ENCODE data around the gene WNK2.

Gene WNK2

GRCh38 chr9:93256878-93257807 is 73.2 kb downstream of the WNK2 start:
- DNase-seq: no peak

- DNase-seq: no peak
Measured at GRCh38 chr9:93257808-93258331, 73.9 kb downstream of the WNK2 start.

- DNase-seq: no peak
Measured at GRCh38 chr9:93258419-93258817, 74.5 kb downstream of the WNK2 start.

GRCh38 chr9:93258818-93259489 is 75.0 kb downstream of the WNK2 start:
- no peak for DNase-seq

GRCh38 chr9:93259490-93260262 is 75.7 kb downstream of the WNK2 start:
- no peak for DNase-seq

GRCh38 chr9:93260263-93261066 is 76.5 kb downstream of the WNK2 start:
- no peak for DNase-seq

- DNase-seq: no peak
Measured at GRCh38 chr9:93261281-93261680, 77.3 kb downstream of the WNK2 start.

- no peak for DNase-seq
Measured at GRCh38 chr9:93261735-93262523, 78.0 kb downstream of the WNK2 start.

GRCh38 chr9:93262537-93263310 is 78.8 kb downstream of the WNK2 start:
- DNase-seq: no peak

- DNase-seq: no peak
Measured at GRCh38 chr9:93263334-93264229, 79.6 kb downstream of the WNK2 start.

- DNase-seq: no peak
Measured at GRCh38 chr9:93264338-93265125, 80.6 kb downstream of the WNK2 start.

- no peak for DNase-seq
Measured at GRCh38 chr9:93265301-93265971, 81.5 kb downstream of the WNK2 start.

- no peak for DNase-seq
Measured at GRCh38 chr9:93265972-93266371, 82.0 kb downstream of the WNK2 start.

GRCh38 chr9:93266521-93267001 is 82.6 kb downstream of the WNK2 start:
- no peak for DNase-seq

- DNase-seq: no peak
Measured at GRCh38 chr9:93267091-93267541, 83.2 kb downstream of the WNK2 start.

GRCh38 chr9:93267681-93268505 is 84.0 kb downstream of the WNK2 start:
- no peak for DNase-seq
